Left ventricle myocardium inferior (tissue), 1 donor: ENCODE data around the gene LDB2. TPM values are rescaled to one million over a fixed set of nuclear protein-coding genes. Genes with fewer than 3 reads are reported as not detected.

Experiments
- DNase-seq: peaks from one replicate; pipeline ENCODE4 v3.0.0-alpha.2; 2020
- H3K27ac ChIP-seq: fragments of 200-600 bp; replicated peaks from 2 replicates; pipeline ENCODE4 v1.8.0; 2021
- H3K27me3 ChIP-seq: fragments of 200-600 bp; 2 replicates; pipeline ENCODE4 v1.8.0; 2021; ENCODE audit warnings: low read depth
- H3K36me3 ChIP-seq: fragments of 200-600 bp; 2 replicates; pipeline ENCODE4 v1.8.0; 2021
- H3K4me1 ChIP-seq: fragments of 200-600 bp; 2 replicates; pipeline ENCODE4 v1.8.0; 2021
- H3K4me3 ChIP-seq: fragments of 200-600 bp; 2 replicates; pipeline ENCODE4 v1.8.0; 2021; ENCODE audit warnings: mild to moderate bottlenecking, moderate library complexity
- H3K9me3 ChIP-seq: fragments of 200-600 bp; replicated peaks from 2 replicates; pipeline ENCODE4 v1.8.0; 2021
- intact Hi-C: fragments of 100-400 bp; cut with micrococcal nuclease; formaldehyde crosslinking; loops from one replicate; pipeline ENCODE4 v1.11.0; 2022
- total RNA-seq: library from RNA; stranded (reverse); fragmentation: NEBNext Ultra II Directional; extraction: Animal tissue kit (Norgen Biotek cat#: 25700); gene quantifications from one replicate; pipeline ENCODE4 v1.2.1, GENCODE V29; 2021
- TF ChIP-seq, protein P1 (sequence below): fragments of 200-600 bp; IDR thresholded peaks from 2 replicates; pipeline ENCODE4 v1.8.0; 2021; ENCODE audit warnings: antibody characterized with exemption, mild to moderate bottlenecking, borderline replicate concordance
- donor health status: DM: no; HTN: yes; CAD: no; lungs with severe emphysema.

The LDB2 gene
- total RNA-seq, 1 donor from 2014 or later, result 29.6 TPM

DNA sequence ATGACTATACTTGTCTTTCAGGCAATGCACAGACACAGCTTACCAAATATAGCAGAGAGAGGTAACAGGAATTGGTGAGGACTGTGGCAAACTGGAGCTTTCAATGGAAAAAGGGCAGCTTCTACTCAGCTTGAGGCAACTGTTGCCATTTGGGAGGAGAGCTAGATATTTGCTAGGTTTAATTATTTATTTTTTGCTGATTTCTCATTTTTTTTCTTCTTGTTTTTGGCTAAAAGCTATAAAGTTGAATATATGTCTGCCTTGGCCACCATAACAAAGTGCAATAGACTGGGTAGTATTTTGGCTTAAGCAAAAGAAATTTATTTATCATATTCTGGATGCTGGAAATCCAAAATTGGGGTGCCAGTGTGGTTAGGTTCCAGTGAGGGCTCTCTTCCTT lies 93.9 kb downstream of the LDB2 start:
- TF ChIP-seq, protein P1, sequence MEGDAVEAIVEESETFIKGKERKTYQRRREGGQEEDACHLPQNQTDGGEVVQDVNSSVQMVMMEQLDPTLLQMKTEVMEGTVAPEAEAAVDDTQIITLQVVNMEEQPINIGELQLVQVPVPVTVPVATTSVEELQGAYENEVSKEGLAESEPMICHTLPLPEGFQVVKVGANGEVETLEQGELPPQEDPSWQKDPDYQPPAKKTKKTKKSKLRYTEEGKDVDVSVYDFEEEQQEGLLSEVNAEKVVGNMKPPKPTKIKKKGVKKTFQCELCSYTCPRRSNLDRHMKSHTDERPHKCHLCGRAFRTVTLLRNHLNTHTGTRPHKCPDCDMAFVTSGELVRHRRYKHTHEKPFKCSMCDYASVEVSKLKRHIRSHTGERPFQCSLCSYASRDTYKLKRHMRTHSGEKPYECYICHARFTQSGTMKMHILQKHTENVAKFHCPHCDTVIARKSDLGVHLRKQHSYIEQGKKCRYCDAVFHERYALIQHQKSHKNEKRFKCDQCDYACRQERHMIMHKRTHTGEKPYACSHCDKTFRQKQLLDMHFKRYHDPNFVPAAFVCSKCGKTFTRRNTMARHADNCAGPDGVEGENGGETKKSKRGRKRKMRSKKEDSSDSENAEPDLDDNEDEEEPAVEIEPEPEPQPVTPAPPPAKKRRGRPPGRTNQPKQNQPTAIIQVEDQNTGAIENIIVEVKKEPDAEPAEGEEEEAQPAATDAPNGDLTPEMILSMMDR, result no peak
- Histone ChIP-seq H3K9me3 (peaks cover 17% of the 10 kb centered on the region), H3K27me3 (no peaks in the 10 kb centered on the region), H3K4me1 (no peaks in the 10 kb centered on the region), H3K4me3 (no peak overlapping the region), H3K27ac (no peak overlapping the region), H3K36me3 (peaks cover 3% of the 10 kb centered on the region)
- DNase-seq, result no peak
- intact Hi-C loops, result no loop called here

GRCh38 chr4:16802044-16802443 lies 96.4 kb downstream of the LDB2 start:
- no peak for DNase-seq

DNA sequence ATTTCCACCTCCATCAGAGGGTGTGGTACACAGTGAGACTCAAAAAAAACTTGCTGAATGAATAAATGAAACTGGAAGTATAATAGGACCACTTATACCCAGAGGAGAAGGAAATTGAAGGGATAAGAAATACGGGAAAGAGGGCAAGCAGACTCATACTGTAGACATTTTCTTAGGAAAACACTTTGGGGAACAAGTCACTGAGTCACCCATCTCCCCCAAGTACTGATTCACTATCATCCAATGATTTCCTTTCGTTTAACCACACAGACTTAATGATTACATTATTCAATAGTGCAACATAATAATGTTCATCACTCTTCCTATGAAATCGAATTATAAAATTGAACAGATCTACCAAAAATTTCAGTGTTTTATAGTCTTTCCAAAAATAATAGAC lies 97.1 kb downstream of the LDB2 start:
- Histone ChIP-seq H3K27me3 (no peaks in the 10 kb centered on the region), H3K36me3 (no peaks in the 10 kb centered on the region), H3K4me1 (no peaks in the 10 kb centered on the region), H3K4me3 (no peak overlapping the region), H3K27ac (peak overlapping the region; percentile 39), H3K9me3 (peaks cover 8% of the 10 kb centered on the region)
- intact Hi-C loops, result no loop called here
- no peak for DNase-seq
- TF ChIP-seq, protein P1, result no peak

More at GRCh38 chr4:16802044-16802443, 96.4 kb downstream of the LDB2 start:
- Histone ChIP-seq H3K27ac (peak overlapping the region; percentile 39), H3K36me3 (no peaks in the 10 kb centered on the region), H3K27me3 (no peaks in the 10 kb centered on the region), H3K4me1 (no peaks in the 10 kb centered on the region), H3K4me3 (no peak overlapping the region), H3K9me3 (peaks cover 9% of the 10 kb centered on the region)
- intact Hi-C loops, result no loop called here
- TF ChIP-seq, protein P1, result no peak

GRCh38 chr4:16794816-16795445 lies 103.5 kb downstream of the LDB2 start:
- peak; percentile 22 for DNase-seq
- peaks cover 23% of the 10 kb centered on the region for H3K4me1 ChIP-seq
- H3K36me3 ChIP-seq, result no peaks in the 10 kb centered on the region
- H3K27ac ChIP-seq, result peak overlapping the region; percentile 29
- TF ChIP-seq, protein P1, result peak; percentile 86
- no peaks in the 10 kb centered on the region for H3K9me3 ChIP-seq
- intact Hi-C loops, result no loop called here
- H3K27me3 ChIP-seq, result no peaks in the 10 kb centered on the region
- H3K4me3 ChIP-seq, result no peak overlapping the region

DNA sequence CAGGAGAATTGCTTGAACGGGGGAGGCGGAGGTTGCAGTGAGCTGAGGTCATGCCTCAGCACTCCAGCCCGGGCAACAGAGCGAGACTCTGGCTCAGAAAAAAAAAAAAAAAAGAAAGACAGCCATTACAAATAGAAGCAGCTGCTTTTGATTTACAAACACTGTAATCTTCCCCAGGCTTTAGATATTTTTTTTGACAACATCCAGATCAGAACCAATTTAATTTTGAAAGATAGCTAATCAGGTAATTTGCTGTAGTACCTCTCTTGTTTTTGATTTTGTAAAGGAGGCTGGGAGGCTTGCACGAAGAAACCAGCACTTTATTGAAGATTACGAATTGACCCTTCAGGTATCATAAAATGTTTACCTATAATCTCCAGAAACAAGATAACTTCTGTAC lies 107.0 kb downstream of the LDB2 start:
- H3K36me3 ChIP-seq, result no peaks in the 10 kb centered on the region
- no peaks in the 10 kb centered on the region for H3K27me3 ChIP-seq
- intact Hi-C loops, result no loop called here
- H3K4me1 ChIP-seq, result peaks cover 23% of the 10 kb centered on the region
- TF ChIP-seq, protein P1, result no peak
- H3K4me3 ChIP-seq, result no peak overlapping the region
- DNase-seq, result no peak
- H3K27ac ChIP-seq, result no peak overlapping the region
- H3K9me3 ChIP-seq, result no peaks in the 10 kb centered on the region
